ENCODE results near the gene UBASH3A.

DNA sequence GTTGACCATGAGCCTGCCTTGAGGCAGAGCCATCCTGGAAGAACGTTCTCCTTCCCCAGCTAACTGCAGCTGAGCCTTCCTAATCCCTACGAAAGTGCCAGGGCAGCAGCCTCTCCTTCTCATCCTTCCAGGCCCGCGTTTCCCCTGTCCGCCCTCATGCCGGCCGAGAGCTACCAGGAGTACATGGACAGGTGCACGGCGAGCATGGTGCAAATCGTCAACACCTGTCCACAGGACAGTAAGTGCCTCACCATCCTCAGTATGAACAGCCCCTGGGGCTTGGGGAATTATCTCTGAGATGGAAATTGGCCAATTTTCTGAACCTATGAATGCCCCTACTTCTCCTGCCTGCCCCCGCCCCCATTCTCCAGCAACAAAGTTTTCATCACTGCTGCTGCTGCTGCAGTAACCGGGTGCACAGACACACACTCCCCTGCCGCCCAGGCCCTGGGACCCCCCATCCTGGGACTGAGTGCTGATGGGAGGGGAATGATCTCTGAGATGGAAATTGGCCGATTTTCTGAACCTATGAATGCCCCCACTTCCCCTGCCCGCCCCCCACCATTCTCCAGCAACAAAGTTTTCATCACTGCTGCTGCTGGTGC is 39.6 kb downstream of the UBASH3A start:
- TF ChIP-seq CTCF (tag by site-specific recombination; IDR thresholded peaks at IDR 0.05): no peak
- TF ChIP-seq, protein P1, sequence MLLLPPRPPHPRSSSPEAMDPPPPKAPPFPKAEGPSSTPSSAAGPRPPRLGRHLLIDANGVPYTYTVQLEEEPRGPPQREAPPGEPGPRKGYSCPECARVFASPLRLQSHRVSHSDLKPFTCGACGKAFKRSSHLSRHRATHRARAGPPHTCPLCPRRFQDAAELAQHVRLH (tag by site-specific recombination; IDR thresholded peaks at IDR 0.05): no peak
